GM20431 (cell line): ENCODE data around the gene GYS2.

Experiments
- in situ Hi-C: fragments of 300-500 bp; cut with MseI, MboI; formaldehyde crosslinking; loops from one replicate; pipeline ENCODE4 v1.15.0; 2020; ENCODE audit warnings: low sequenced_read_pairs; ENCODE audit not compliant: unreplicated experiment

Gene GYS2

GRCh38 chr12:21559855-21560569 lies 44.6 kb downstream of the GYS2 start:
- in situ Hi-C loops, result no loop called here

- in situ Hi-C loops, result no loop called here
Observed at GRCh38 chr12:21558100-21558679, 46.5 kb downstream of the GYS2 start.

- in situ Hi-C loops, result no loop called here
Observed at GRCh38 chr12:21553329-21553675, 51.3 kb downstream of the GYS2 start.

- in situ Hi-C loops, result no loop called here
Observed at GRCh38 chr12:21552635-21553328, 51.9 kb downstream of the GYS2 start.

GRCh38 chr12:21551841-21552465 lies 52.7 kb downstream of the GYS2 start:
- in situ Hi-C loops, result no loop called here

- in situ Hi-C loops, result no loop called here
Observed at GRCh38 chr12:21547437-21547836, 57.2 kb downstream of the GYS2 start.

- in situ Hi-C loops, result no loop called here
Observed at GRCh38 chr12:21546716-21547115, 57.9 kb downstream of the GYS2 start.

- in situ Hi-C loops, result no loop called here
Observed at GRCh38 chr12:21545557-21545956, 59.1 kb downstream of the GYS2 start.

GRCh38 chr12:21543151-21543550 lies 61.5 kb downstream of the GYS2 start:
- in situ Hi-C loops, result no loop called here

GRCh38 chr12:21542403-21542802 lies 62.2 kb downstream of the GYS2 start:
- in situ Hi-C loops, result no loop called here

- in situ Hi-C loops, result no loop called here
Observed at GRCh38 chr12:21541773-21542172, 62.9 kb downstream of the GYS2 start.

GRCh38 chr12:21539797-21540196 lies 64.8 kb downstream of the GYS2 start:
- in situ Hi-C loops, result no loop called here

GRCh38 chr12:21538061-21538653 lies 66.5 kb downstream of the GYS2 start:
- in situ Hi-C loops, result no loop called here

- in situ Hi-C loops, result no loop called here
Observed at GRCh38 chr12:21529456-21529855, 75.2 kb downstream of the GYS2 start.

- in situ Hi-C loops, result no loop called here
Observed at GRCh38 chr12:21528953-21529352, 75.7 kb downstream of the GYS2 start.

- in situ Hi-C loops, result no loop called here
Observed at GRCh38 chr12:21527451-21528180, 77.0 kb downstream of the GYS2 start.

- in situ Hi-C loops, result no loop called here
Observed at GRCh38 chr12:21526721-21527345, 77.8 kb downstream of the GYS2 start.

GRCh38 chr12:21526053-21526452 lies 78.6 kb downstream of the GYS2 start, which contains the start of gene SPX:
Gene SPX, plus strand, starts transcription at chr12:21526296. Its CDS starts 177 bp downstream, at chr12:21526473.
- in situ Hi-C loops, result no loop called here

- in situ Hi-C loops, result no loop called here
Observed at GRCh38 chr12:21523148-21523547, 81.5 kb downstream of the GYS2 start.
